ENCODE measurements around the gene CFAP119.

DNA sequence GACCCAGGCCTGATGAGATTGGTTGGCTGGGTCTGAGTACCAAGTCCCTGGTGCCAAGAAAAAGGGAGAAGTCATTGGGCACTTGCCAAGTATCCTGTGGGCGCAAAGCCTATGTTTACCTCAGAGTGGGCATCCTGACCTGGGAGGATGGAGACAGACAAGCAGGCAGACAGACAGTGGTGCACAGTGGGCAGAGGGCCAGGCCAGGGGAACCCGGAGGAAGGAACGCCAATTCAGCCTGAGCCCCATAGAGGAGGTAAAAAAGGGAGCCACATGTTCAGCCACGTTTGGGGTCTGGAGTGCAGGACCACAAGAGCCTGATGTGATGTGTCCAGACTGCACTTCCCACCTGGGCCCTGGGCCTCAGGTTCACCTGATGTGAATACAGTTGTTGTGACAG lies 8.3 kb downstream of the CFAP119 start:
- TF ChIP-seq, protein P1, sequence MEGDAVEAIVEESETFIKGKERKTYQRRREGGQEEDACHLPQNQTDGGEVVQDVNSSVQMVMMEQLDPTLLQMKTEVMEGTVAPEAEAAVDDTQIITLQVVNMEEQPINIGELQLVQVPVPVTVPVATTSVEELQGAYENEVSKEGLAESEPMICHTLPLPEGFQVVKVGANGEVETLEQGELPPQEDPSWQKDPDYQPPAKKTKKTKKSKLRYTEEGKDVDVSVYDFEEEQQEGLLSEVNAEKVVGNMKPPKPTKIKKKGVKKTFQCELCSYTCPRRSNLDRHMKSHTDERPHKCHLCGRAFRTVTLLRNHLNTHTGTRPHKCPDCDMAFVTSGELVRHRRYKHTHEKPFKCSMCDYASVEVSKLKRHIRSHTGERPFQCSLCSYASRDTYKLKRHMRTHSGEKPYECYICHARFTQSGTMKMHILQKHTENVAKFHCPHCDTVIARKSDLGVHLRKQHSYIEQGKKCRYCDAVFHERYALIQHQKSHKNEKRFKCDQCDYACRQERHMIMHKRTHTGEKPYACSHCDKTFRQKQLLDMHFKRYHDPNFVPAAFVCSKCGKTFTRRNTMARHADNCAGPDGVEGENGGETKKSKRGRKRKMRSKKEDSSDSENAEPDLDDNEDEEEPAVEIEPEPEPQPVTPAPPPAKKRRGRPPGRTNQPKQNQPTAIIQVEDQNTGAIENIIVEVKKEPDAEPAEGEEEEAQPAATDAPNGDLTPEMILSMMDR (IDR thresholded peaks at IDR 0.05; ENCODE audit: extremely low read depth in 1 of 2, insufficient read depth in 1 of 2, low read depth in 1 of 2, low read length in 2 of 2) = no peak
- TF ChIP-seq EZH2 (IDR thresholded peaks at IDR 0.05; ENCODE audit: borderline replicate concordance, low read depth, low read length, severe bottlenecking) = no peak

All from endothelial cell of umbilical vein (primary cell).